GM15510 (cell line): ENCODE measurements around the gene HSPA12B.

Experiments
- POLR2A ChIP-seq: IDR thresholded peaks from 3 replicates; pipeline ENCODE4 v1.6.1; 2011; ENCODE audit warnings: borderline replicate concordance; ENCODE audit not compliant: insufficient read length; ENCODE audit errors: extremely low read depth

HSPA12B gene

GRCh38 chr20:3732327-3733118, at the start of gene HSPA12B:
Gene HSPA12B, plus strand, starts transcription at chr20:3732685. Its CDS starts 5,990 bp downstream, at chr20:3738675.
- TF ChIP-seq POLR2A, result no peak

DNA sequence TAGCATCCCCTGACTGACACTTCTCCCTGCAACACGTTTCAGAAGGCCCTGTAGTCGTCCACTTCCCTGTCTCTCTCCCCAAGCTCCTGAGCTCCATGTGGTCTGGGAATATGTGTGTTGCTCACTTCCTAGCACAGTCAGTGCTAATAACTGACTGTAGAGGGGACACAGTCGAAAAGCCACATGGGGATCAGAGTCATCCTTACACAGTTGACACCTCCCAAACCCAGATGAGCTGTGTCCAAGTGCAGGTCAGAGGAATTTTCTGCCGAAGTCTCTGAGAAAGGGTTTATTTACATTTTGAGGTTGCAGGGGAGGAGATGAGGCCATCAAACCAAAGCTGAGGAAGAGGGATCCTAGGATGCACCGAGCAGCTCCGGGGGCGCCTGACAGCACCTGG, 47.1 kb upstream of the HSPA12B start:
- TF ChIP-seq POLR2A, result no peak

DNA sequence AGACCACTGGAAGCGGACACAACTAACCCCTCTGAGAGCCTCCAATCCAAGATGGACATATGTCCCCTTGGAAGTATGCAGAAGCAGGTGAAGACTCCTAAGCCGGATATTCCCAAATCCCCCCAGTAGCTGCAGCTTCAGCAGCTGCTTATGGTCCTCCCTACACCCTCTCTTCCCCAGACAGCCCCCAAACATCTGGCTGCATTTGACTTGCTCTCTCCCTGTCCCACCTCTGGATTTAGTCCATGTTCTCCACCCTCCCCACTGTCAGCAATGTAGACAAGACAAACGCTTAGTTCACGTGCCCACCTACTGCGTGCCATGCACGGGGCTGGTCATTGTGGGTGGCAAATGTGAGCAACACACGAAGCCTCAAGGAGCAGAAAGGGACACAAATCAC, 46.1 kb upstream of the HSPA12B start:
- TF ChIP-seq POLR2A, result no peak

DNA sequence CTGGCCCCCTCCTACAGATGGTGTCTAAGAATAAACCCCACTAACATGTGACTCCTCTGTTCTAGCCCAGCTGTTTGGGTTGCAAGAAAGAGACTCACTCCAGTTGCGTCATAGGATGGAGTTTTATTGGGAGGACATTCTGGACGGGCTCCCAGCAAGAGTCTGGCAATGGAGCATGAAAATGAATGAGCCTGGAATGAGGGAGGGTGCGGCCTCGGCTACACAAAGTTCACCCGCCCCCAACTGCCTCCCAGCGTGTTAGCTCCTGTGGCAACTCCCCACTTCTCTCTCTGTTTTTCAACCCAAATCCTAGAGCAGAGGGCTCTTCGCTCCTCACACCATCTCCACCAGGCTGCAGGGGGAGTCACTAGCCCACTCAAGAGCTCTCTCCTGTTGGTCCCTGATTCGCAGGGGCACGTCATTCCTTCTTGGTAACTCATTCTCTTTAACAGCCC, 45.6 kb upstream of the HSPA12B start:
- no peak for TF ChIP-seq POLR2A

DNA sequence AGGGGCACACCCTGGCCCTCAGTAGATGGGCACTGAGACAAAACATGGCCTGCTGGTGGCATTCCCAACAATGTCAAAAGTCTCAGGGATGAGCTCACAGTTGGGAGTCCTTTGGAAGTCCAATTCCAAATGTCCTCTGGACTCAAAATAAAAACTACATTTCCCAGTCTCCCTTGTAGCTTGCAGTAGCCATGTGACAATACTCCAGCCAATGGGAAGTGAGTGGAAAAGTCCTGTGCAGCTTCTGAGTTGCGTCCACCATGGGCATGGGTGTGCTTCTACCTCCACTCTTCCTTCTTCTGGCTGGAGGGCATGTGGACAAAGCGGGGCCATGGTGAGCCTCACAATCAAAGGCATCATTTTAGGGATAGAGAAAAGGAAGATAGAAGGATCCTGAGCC, 44.8 kb upstream of the HSPA12B start:
- TF ChIP-seq POLR2A, result no peak

- TF ChIP-seq POLR2A, result no peak
These were observed 42.5 kb upstream of the HSPA12B start for GRCh38 chr20:3689978-3690377.

GRCh38 chr20:3690413-3690812, 42.1 kb upstream of the HSPA12B start:
- TF ChIP-seq POLR2A, result no peak

DNA sequence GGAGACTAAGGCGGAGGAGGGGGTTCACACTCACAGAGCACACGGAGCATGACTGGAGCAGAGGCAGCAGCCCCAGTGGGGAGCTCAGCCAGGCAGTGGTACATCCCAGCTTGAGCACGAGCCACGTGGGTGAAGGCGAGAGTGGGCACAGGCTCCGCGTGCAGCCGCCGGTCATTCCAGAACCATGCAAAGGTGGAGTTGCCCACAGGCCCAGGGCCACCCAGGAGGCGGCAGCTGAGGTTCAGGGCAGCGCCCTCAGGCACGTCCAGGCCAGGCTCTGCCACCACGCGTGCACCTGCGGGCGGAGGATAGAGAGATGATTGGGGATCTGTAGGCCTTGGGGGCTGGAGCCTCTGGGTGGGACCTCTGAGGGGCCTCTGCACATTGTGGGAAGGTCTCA, 41.2 kb upstream of the HSPA12B start:
- TF ChIP-seq POLR2A, result no peak

- TF ChIP-seq POLR2A, result no peak
These were observed 40.6 kb upstream of the HSPA12B start for GRCh38 chr20:3691897-3692296.

- TF ChIP-seq POLR2A, result no peak
These were observed 39.7 kb upstream of the HSPA12B start for GRCh38 chr20:3692706-3693294.

DNA sequence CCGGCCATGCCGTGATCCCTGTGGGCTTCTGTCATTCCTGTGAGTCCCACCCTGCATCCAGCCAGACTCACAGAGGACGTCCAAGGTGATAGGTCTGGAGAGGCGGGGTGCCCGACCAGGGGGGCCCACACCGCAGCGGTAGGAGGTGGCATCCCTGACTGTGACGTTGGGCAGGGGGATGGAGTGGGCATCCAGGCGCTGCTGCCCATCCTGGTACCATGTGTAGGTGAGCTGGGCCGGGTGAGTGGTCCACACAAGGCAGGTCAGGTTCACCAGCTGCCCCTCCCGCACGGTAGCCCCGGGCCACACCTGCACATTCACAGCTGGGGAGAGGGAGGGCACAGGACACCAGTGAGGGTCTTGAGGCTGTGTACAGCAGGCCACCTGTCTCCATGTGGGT, 39.1 kb upstream of the HSPA12B start:
- TF ChIP-seq POLR2A, result no peak

DNA sequence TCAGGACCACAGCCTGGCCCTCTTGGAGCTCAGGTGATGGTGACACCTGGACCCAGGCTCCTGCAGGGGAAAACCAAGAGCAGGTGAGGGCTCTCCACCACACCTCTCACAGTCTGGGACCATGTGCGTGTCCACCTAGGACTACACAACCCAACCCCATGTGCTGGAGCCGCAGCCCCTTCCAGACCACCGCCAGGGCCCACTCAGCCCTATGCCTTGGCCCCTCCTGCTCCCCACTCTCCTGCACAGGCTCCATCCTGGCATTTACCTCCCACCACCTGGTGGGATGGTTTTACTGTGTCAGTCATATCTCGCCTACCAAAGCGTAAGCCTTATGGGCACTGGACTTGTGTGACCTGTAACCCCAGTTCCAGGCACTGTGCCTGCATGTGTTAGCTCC, 37.6 kb upstream of the HSPA12B start:
- TF ChIP-seq POLR2A, result no peak

DNA sequence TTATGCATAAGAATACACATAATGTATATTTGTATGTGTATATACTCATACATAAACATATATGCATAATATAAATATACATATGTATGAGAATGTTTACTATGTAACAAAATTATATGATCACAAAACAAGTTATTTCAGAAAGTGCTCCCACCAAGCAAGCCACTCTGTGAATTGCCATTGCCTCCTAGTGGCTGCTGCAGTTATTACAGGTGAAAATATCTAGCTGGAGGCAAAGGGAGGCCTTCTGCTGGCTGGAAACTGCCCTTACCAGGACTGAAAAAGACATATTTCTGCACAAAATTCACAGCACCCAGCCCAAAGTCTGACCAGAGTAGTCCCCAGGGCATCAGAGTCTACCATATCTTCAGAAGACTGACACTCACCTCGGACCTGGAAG, 36.3 kb upstream of the HSPA12B start:
- TF ChIP-seq POLR2A, result no peak

GRCh38 chr20:3696745-3697587, 35.5 kb upstream of the HSPA12B start:
- TF ChIP-seq POLR2A, result no peak

DNA sequence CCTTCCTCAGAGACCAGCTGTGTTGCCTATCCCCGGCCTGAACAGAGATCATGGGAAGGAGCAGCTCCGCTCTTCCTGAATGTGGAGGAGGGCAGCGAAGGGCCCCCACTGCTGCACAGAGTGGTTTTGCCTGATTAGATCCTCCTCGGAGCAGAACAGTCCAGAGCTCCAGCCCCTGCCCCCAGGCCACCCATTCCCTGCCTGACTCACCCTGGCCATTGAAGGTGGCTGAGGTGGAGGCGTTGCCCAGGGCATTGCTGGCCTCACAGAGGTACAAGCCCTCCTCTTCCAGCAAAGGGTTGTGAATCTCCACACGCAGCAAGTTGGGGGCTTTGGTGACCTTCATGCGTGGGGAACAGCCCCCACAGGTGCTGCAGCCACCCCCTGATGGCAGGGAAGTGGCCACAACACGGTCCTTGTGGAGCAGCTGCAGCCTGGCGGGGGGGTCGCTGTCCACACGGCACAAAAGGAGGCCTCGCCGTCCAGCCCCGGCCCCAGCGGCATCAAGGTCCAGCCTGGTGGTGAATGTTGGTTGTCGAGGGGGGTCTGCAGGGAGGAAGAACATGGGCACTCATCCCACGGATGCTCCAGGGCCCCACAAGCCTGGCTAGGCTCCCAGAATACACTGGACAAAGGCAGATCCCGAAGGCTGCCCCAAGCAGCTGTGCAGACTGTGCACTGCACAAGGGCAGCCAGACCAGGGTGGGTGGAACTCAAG, 34.7 kb upstream of the HSPA12B start:
- TF ChIP-seq POLR2A, result no peak

GRCh38 chr20:3698591-3699001, 33.9 kb upstream of the HSPA12B start:
- TF ChIP-seq POLR2A, result no peak

DNA sequence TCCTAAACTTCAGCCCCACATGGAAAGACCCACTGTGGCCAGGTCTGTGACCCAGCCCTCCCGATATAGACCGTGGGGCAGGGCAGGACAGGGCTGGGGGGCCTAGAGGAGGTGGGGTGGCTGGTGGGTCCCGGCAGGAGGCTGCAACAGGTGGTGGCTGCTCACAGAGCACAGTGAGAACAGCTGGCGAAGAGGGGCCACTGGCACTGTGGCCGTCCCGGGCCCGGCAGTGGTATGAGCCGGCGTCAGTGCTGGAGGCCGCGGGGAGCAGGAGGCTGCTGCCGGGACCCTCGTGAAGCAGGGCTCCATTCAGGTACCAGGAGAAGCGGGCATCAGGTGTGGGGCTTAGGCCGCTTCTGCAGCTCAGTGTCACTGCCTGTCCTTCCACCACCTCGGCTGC, 33.4 kb upstream of the HSPA12B start:
- no peak for TF ChIP-seq POLR2A
